Neural cell (in vitro differentiated cells): ENCODE data around the gene DTD1.

Experiments used
- EP300 ChIP-seq: fragments of 450-650 bp; conservative IDR thresholded peaks from 2 replicates; pipeline ENCODE4 v1.6.1; 2014; ENCODE audit warnings: antibody characterized with exemption, mild to moderate bottlenecking, moderate library complexity; ENCODE audit not compliant: poor library complexity, severe bottlenecking
- EZH2 ChIP-seq: fragments of 200-600, 300-800 bp; shearing (Covaris generic), sonication (generic); IDR thresholded peaks from 2 replicates; pipeline ENCODE4 v1.6.1; 2014; ENCODE audit warnings: antibody characterized with exemption, low read length, borderline replicate concordance, mild to moderate bottlenecking; ENCODE audit not compliant: insufficient read depth, poor library complexity, severe bottlenecking
- POLR2AphosphoS5 ChIP-seq: IDR thresholded peaks from 2 replicates; pipeline ENCODE4 v1.6.1; 2012
- RAD21 ChIP-seq: fragments of 450-650 bp; conservative IDR thresholded peaks from 2 replicates; pipeline ENCODE4 v1.6.1; 2014; ENCODE audit warnings: antibody characterized with exemption, mild to moderate bottlenecking, moderate library complexity
- TAF1 ChIP-seq: IDR thresholded peaks from 2 replicates; pipeline ENCODE4 v1.6.1; 2012; ENCODE audit warnings: low read depth
- TF ChIP-seq, protein P1 (sequence below): fragments of 450-650 bp; IDR thresholded peaks from 2 replicates; pipeline ENCODE4 v1.5.1; 2014; ENCODE audit warnings: antibody characterized with exemption, mild to moderate bottlenecking, moderate library complexity; ENCODE audit not compliant: poor library complexity, severe bottlenecking
- TF ChIP-seq, protein P2 (sequence below): IDR thresholded peaks from 2 replicates; pipeline ENCODE4 v1.6.1; 2012; ENCODE audit warnings: borderline replicate concordance

DNA sequence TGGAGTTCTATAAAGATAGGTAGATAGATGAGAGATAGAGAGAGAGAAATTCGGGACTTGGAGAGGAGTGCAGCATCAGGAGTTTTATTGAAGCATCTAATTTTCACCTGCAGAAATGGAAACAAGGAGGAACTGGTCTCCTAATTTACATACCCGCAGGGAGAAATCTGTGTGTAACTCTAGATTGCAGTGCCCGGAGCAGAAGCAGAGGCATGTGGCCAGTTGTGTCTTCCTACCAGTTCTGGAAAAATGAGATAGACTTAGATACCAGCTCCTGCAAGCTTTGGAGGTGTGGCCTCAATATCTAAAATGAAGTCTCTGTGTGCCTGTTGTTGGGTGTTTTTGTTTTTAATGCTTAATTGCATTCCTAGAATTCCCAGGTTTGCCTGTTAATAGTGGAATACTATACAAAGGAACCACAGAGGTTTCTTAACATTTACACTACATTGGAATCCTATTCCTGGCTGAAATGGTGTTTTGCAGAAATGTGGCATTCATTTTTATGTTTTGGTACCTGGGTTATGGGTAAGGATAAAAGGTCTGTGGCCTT is 57.4 kb downstream of the DTD1 start:
- TF ChIP-seq, protein P1, sequence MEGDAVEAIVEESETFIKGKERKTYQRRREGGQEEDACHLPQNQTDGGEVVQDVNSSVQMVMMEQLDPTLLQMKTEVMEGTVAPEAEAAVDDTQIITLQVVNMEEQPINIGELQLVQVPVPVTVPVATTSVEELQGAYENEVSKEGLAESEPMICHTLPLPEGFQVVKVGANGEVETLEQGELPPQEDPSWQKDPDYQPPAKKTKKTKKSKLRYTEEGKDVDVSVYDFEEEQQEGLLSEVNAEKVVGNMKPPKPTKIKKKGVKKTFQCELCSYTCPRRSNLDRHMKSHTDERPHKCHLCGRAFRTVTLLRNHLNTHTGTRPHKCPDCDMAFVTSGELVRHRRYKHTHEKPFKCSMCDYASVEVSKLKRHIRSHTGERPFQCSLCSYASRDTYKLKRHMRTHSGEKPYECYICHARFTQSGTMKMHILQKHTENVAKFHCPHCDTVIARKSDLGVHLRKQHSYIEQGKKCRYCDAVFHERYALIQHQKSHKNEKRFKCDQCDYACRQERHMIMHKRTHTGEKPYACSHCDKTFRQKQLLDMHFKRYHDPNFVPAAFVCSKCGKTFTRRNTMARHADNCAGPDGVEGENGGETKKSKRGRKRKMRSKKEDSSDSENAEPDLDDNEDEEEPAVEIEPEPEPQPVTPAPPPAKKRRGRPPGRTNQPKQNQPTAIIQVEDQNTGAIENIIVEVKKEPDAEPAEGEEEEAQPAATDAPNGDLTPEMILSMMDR = no peak
- TF ChIP-seq EP300 = no peak
- TF ChIP-seq EZH2 = no peak
- TF ChIP-seq RAD21 = no peak
- TF ChIP-seq TAF1 = no peak
- no peak for TF ChIP-seq POLR2AphosphoS5
- TF ChIP-seq, protein P2, sequence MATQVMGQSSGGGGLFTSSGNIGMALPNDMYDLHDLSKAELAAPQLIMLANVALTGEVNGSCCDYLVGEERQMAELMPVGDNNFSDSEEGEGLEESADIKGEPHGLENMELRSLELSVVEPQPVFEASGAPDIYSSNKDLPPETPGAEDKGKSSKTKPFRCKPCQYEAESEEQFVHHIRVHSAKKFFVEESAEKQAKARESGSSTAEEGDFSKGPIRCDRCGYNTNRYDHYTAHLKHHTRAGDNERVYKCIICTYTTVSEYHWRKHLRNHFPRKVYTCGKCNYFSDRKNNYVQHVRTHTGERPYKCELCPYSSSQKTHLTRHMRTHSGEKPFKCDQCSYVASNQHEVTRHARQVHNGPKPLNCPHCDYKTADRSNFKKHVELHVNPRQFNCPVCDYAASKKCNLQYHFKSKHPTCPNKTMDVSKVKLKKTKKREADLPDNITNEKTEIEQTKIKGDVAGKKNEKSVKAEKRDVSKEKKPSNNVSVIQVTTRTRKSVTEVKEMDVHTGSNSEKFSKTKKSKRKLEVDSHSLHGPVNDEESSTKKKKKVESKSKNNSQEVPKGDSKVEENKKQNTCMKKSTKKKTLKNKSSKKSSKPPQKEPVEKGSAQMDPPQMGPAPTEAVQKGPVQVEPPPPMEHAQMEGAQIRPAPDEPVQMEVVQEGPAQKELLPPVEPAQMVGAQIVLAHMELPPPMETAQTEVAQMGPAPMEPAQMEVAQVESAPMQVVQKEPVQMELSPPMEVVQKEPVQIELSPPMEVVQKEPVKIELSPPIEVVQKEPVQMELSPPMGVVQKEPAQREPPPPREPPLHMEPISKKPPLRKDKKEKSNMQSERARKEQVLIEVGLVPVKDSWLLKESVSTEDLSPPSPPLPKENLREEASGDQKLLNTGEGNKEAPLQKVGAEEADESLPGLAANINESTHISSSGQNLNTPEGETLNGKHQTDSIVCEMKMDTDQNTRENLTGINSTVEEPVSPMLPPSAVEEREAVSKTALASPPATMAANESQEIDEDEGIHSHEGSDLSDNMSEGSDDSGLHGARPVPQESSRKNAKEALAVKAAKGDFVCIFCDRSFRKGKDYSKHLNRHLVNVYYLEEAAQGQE = no peak
